ENCODE data around the gene SERPINA12.

SERPINA12 gene

GRCh38 chr14:94465042-94465441, 44.2 kb downstream of the SERPINA12 start:
- DNase-seq (ENCODE audit: low read depth in 2 of 2), result no peak

GRCh38 chr14:94464290-94464689, 45.0 kb downstream of the SERPINA12 start:
- DNase-seq (ENCODE audit: low read depth in 2 of 2), result no peak

- no peak for DNase-seq (ENCODE audit: low read depth in 2 of 2)
Observed at GRCh38 chr14:94462763-94463572, 46.3 kb downstream of the SERPINA12 start.

GRCh38 chr14:94462219-94462551, 47.1 kb downstream of the SERPINA12 start:
- DNase-seq (ENCODE audit: low read depth in 2 of 2), result no peak

- no peak for DNase-seq (ENCODE audit: low read depth in 2 of 2)
Observed at GRCh38 chr14:94461526-94462218, 47.6 kb downstream of the SERPINA12 start.

- no peak for DNase-seq (ENCODE audit: low read depth in 2 of 2)
Observed at GRCh38 chr14:94460631-94461416, 48.4 kb downstream of the SERPINA12 start.

GRCh38 chr14:94458558-94459205, 50.6 kb downstream of the SERPINA12 start:
- no peak for DNase-seq (ENCODE audit: low read depth in 2 of 2)

DNA sequence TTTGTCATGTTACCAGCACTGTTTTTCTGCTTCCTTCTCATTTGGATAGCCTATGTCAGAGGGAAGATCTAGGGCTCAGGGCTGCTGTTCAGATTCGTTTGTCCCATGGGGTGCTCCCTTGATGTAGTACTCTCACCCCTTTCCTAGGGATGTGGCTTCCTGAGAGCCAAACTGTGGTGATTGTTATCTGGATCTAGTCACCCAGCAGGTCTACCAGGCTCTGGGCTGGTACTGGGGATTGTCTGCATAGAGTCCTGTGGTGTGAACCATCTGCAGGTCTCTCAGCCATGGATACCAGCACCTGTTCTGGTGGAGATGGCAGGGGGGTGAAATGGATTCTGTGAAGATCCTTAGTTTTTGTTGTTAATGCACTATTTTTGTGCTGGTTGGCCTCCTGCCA, 51.2 kb downstream of the SERPINA12 start:
- no peak for DNase-seq (ENCODE audit: low read depth in 2 of 2)

DNA sequence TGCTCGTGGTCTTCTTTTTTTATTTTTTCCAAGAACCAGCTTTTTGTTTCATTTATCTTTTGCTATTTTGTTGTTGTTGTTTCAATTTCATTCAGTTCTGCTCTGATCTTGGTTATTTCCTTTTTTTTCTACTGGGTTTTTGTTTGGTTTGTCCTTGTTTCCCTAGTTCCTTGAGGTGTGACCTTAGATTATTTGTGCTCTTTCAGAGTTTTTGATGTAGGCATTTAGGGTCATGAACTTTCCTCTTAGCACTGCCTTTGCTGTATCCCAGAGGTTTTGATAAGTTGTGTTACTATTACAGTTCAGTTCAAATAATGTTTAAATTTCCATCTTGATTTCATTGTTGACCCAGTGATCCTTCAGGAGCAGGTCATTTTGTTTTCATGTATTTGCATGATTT, 53.3 kb downstream of the SERPINA12 start:
- DNase-seq (ENCODE audit: low read depth in 2 of 2), result no peak

GRCh38 chr14:94451826-94452225, 57.4 kb downstream of the SERPINA12 start:
- no peak for DNase-seq (ENCODE audit: low read depth in 2 of 2)

GRCh38 chr14:94451091-94451771, 58.0 kb downstream of the SERPINA12 start:
- no peak for DNase-seq (ENCODE audit: low read depth in 2 of 2)

- no peak for DNase-seq (ENCODE audit: low read depth in 2 of 2)
Observed at GRCh38 chr14:94450722-94451090, 58.6 kb downstream of the SERPINA12 start.

DNA sequence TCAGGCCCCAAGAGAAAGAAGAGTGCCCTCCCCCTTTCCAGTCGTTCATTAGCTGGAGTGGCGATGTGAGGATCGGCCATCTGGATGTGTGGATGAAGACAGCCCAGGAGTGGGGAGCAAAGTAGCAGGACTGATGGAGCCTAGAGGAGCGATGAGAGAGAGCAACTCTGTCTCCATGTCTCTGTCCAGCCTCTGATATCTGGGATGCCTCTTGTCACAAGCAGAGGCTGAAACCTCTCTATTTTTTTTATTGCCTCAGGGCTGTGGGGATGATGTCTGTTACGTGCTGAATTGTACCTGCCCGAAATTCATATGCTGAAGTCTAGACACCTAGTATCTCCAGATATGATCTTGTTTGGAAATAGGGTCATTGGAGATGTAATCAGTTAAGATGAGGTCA, 59.3 kb downstream of the SERPINA12 start:
- no peak for DNase-seq (ENCODE audit: low read depth in 2 of 2)

DNA sequence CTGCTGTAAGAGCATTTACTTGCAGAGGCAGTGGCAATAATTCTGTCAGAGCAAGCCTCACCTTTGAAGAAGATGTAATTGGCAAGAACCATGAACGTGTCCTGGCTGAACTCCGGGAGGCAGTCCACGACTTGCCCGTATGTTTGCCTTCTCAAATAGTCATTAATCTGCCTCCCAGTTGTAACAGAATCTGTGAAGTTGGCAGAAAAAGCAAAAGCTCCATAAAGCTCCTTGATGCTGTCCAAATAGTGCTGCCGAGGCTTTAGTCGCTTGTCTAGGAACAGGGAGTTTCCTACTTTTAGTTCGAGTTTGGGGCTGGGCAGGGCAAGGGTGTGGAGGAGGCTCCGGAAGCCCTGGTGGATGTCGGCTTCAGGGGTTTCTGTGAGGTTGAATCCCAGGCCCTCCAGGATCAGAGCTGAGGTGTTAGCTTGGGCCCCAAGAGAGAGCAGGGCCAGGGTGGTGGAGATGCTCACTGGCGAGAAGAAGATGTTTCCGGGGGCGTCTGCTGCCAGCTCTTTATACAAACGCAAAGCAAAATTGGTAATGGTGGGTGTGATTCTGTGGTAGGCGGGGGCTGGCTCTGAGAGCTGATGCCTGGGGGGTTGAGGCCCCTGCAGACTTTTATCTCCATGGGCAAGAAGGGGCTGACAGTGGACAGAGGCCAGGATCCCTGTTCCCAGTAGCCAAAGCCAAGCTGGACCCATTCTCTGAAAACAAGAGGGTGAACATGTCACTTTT, 61.0 kb downstream of the SERPINA12 start:
- DNase-seq (ENCODE audit: low read depth in 2 of 2), result no peak

GRCh38 chr14:94447206-94447605, 62.1 kb downstream of the SERPINA12 start:
- no peak for DNase-seq (ENCODE audit: low read depth in 2 of 2)

DNA sequence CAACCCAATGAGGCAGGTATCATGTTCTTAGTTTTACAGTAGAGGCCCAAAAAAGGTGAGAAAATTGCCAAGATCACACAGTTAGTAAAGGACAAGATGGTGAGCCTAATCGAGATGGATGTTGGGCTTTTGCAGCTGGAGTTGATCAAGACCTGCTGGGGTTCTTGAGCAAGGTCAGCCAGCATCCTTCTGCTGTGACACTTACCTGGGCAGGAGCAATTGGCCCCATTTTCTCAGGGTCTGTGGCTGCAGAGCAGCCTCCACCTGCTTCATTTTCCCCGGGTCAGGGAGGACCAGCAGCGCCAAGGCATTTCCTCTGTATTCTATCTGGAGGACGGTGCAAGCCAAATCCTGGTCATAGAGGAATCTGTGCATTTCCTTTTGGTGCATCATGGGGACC, 63.1 kb downstream of the SERPINA12 start:
- no peak for DNase-seq (ENCODE audit: low read depth in 2 of 2)

GRCh38 chr14:94445003-94445402, 64.3 kb downstream of the SERPINA12 start:
- no peak for DNase-seq (ENCODE audit: low read depth in 2 of 2)

GRCh38 chr14:94441531-94442205, 67.6 kb downstream of the SERPINA12 start:
- DNase-seq (ENCODE audit: low read depth in 2 of 2), result no peak

- no peak for DNase-seq (ENCODE audit: low read depth in 2 of 2)
Observed at GRCh38 chr14:94441130-94441529, 68.1 kb downstream of the SERPINA12 start.

DNA sequence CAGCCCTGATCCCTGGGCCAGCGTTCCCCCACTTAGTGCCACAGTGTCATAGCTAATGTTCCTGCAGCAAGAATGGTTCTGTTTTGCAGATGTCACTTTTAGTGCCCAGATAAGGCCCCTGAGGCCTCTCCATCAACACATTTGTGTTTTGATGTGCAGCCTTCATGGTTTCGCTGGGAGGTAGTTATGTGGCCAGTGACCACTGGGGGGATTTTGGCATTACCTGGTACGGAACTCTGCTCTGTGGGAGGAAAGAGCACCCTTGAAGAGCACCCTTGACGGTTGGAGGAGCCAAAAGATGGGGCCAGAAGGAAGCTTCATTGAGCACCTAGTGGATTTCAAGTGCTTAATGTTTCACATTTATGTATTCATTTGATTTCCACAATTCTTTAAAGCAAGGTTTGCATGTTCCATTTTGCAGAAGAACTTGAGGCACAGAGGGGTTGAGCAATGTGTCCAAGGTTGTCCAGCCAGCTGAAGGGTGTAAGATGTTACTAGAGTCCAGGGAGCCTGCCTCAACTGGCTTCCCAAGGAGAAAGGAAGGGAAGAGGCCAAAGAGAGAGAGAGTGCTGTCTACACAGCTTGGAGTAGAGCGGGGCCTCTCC, 69.7 kb downstream of the SERPINA12 start:
- no peak for DNase-seq (ENCODE audit: low read depth in 2 of 2)

Data from stimulated activated CD4-positive, alpha-beta T cell treated with anti-CD3 and anti-CD28 coated beads, Interleukin-4, amount 100 ng/mL, for 48 hours (primary cell).